Neural progenitor cell (in vitro differentiated cells): Measurements from ENCODE around the gene AEN.

Experiments
- CTCF ChIP-seq: fragments of 200-600 bp; sonication (generic); IDR thresholded peaks from 2 replicates; pipeline ENCODE4 v1.5.1; 2017; ENCODE audit warnings: antibody characterized with exemption, mild to moderate bottlenecking
- EZH2 ChIP-seq: fragments of 200-600 bp; sonication (generic); IDR thresholded peaks from 2 replicates; pipeline ENCODE4 v1.6.1; 2017; ENCODE audit warnings: antibody characterized with exemption, mild to moderate bottlenecking, moderate library complexity
- EZH2phosphoT487 ChIP-seq: fragments of 200-600 bp; sonication (generic); IDR thresholded peaks from 2 replicates; pipeline ENCODE4 v1.6.1; 2017; ENCODE audit warnings: antibody characterized with exemption

GRCh38 chr15:88617031-88617722 is 4.0 kb upstream of the AEN start:
- TF ChIP-seq CTCF (no peak), EZH2 (no peak), EZH2phosphoT487 (no peak)
